HG03045 (cell line): Measurements from ENCODE around the gene CCDC182.

ENCODE experiments used
- ATAC-seq: cut with Tn5 transposase; IDR thresholded peaks from one replicate; pipeline ENCODE4 v1.9.1; 2021; ENCODE audit warnings: mild to moderate bottlenecking, moderate library complexity; ENCODE audit not compliant: unreplicated experiment

CCDC182 gene

GRCh38 chr17:57745242-57745641 lies at the start of gene CCDC182:
Gene CCDC182, minus strand, starts transcription at chr17:57745299. Its CDS starts 27 bp downstream, at chr17:57745272.
- no peak for ATAC-seq

DNA sequence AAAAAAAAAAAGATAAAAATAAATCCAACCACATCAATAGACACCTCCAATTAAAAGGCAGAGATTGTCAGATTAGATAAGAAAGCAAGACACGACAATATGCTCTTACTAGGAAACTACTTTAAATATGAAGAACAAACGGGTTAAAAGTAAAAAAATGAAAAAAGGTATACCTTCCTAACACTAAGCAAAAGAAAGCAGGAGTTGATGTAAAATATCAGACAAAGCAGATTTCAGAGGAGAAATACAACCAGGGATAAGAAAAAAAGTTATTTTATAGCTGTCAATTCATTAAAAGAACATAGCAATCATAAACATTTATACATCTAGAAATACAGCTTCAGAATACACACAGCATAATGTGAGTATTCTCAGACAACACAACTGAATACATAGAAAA lies 49.7 kb upstream of the CCDC182 start:
- no peak for ATAC-seq

DNA sequence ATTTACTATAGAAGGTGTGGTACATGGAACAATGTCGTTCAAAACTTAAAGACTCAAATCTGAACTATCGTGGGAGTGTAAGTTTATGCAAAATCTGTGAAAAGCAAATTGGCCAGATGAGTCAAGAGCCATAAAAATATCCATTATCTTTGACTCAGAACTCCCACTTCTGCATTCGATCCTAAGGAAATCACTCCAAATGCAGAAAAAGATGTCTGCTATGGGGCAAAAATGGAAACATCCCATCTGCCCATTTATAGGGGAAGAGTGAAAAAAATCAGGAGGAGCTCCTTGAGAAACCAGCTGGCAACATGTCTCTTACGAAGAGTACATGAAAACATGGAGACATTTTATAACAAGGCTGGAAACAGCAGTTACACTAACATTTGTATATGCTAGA lies 43.6 kb upstream of the CCDC182 start:
- no peak for ATAC-seq

DNA sequence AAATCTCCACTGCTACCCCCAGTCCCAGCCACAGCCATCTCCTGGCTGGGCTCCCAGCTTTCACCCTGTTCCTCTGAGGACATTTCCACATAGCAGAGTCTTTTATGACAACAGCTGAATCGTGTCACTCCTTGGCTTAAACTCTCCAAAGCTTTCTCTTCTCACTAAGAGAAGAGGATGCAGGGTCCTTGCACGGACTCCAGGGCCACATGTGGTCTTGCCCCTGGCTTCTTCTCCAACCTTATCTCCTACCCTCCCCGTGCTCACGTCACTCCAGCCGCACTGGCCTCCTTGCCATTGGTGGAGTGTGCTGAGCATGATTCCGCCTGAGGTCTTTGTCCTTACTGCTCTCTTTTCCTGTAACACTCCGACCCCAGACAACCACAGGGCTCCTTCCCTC lies 39.9 kb upstream of the CCDC182 start:
- no peak for ATAC-seq

DNA sequence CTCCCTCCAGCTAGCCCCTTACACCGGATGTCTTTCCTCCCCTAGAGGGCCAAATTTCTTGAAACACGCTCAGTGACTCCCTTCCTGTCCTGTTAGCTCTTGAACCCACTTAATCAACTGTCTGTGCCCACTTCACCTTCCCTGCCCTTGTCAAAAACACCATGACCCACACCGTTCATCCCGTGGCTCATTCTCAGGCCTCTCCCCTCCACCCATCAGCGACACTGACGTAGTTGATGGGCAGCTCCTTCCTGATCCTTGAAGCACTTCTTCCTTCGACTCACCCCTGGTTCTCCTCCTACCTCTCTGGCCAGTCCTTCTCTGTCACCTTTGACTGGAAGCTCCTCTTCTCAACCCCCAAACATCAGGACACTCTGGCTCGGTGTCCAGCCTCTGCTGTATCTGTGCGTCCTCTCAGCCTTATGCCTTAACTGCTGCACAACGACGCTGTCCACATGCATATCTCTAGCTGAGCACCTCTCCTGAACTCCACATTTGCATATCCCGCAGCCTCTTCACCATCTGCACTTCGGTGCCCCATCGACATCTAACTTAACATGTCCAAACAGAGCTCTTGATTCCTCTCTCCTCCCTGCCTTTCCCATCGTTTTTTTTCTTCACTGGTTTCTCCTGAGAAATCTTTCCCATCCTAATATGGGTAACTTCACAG lies 39.3 kb upstream of the CCDC182 start:
- no peak for ATAC-seq

GRCh38 chr17:57783338-57783742 lies 38.2 kb upstream of the CCDC182 start:
- no peak for ATAC-seq

DNA sequence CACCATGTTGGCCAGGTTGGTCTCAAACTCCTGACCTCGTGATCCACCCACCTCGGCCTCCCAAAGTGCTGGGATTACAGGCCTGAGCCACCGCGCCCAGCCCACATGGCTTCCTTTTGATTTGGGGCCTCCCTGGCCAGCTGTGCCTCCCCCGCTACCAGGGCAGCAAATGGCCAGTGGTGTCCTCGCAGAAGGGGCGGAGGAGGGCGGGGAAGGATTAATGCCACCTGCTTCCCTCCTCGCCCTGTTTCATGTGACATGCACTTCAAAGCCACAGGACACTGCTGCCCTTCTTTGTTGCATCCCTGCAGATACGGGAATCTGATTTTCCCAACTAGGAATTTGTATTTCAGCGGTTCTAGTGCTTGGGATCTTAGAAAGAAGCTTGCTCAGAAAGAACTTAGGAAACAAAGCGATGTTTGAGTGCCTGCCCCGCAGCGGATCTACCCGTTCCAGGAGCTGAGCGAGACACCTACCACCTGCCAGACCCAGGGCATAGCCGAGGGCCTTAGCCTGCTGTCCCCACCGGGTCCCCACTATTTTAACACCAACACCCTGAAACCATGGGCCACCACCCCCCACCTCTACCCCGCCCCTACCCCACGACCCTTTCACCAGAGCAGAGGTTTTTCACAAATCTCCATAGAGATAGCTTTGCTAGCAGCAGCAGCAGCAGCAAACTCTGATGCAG lies 37.7 kb upstream of the CCDC182 start:
- ATAC-seq, result no peak

DNA sequence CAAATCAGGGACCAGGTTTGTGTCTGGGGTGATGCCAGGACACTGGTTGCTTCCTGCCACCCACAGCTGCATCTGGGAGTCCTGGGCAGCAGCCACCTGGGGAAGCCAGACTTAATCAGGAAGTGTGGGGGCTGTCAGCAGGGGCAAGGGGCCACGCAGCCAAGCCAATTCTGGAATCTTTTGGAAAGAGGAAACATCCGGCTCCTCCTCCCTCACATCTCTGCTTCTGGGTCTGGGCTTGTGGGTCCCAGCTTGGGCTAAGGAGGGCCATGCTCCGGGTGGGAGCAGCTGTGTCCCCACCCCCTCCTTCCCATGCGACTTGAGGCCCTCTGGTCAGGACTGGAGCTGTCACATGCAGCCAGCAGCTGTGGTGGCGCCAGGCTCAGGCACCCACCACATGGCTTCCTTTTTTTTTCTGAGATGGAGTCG lies 37.0 kb upstream of the CCDC182 start:
- ATAC-seq, result no peak

- no peak for ATAC-seq
These were observed 36.4 kb upstream of the CCDC182 start for GRCh38 chr17:57781386-57782061.

DNA sequence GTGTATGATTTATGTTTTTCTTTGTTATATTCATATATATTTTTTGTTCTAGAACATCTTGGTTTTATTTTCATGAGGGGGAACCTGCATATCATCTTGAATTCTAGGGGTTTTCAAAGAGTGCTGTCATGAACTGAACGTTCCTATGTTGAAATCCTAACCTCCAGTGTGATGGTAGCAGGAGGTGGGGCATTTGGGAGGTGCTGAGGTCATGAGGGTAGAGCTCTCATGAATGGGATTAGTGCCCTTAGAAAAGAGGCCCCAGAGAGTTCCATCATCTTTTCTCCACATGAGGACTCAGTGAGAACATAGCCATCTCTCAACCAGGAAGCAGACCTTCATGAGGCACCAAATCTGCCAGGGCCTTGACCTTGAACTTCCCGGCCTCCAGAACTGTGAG lies 34.6 kb upstream of the CCDC182 start:
- no peak for ATAC-seq

- ATAC-seq, result no peak
These were observed 33.2 kb upstream of the CCDC182 start for GRCh38 chr17:57778306-57778705.

- no peak for ATAC-seq
These were observed 31.3 kb upstream of the CCDC182 start for GRCh38 chr17:57776366-57776765.

GRCh38 chr17:57774872-57775271 lies 29.8 kb upstream of the CCDC182 start:
- ATAC-seq, result no peak

GRCh38 chr17:57773557-57773956 lies 28.5 kb upstream of the CCDC182 start:
- ATAC-seq, result no peak

- no peak for ATAC-seq
These were observed 27.7 kb upstream of the CCDC182 start for GRCh38 chr17:57772774-57773173.

GRCh38 chr17:57767561-57767960 lies 22.5 kb upstream of the CCDC182 start:
- ATAC-seq, result no peak

DNA sequence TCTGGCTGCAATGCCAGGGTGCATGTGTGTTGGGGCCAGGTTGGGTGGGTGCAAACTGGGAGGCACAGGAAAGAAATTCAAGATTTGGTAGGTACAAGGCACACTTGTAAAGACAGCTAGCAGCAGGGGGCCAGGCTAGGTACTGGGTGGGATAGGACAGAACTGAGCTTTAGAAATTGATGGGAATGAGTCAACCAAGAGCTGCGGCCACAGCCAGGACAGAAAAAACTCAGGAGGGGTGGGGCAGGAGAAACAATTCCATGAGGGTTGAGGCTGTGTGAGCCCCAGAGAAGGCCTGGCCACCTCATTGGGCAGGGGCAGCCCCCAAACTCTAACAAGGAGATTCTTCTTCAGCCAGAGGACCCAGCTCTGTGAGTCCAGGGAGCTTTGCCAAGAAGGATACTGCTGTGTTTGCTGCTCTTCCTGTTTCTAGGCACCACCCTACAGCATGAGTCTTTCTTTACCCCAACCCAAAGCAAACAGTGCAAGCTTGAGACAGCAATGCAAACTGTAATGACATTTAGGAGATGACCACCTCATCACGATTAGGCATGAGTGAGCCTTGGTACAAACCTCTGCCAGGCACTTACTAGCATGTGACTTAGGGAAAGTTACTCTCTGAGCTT lies 21.3 kb upstream of the CCDC182 start:
- ATAC-seq, result no peak

DNA sequence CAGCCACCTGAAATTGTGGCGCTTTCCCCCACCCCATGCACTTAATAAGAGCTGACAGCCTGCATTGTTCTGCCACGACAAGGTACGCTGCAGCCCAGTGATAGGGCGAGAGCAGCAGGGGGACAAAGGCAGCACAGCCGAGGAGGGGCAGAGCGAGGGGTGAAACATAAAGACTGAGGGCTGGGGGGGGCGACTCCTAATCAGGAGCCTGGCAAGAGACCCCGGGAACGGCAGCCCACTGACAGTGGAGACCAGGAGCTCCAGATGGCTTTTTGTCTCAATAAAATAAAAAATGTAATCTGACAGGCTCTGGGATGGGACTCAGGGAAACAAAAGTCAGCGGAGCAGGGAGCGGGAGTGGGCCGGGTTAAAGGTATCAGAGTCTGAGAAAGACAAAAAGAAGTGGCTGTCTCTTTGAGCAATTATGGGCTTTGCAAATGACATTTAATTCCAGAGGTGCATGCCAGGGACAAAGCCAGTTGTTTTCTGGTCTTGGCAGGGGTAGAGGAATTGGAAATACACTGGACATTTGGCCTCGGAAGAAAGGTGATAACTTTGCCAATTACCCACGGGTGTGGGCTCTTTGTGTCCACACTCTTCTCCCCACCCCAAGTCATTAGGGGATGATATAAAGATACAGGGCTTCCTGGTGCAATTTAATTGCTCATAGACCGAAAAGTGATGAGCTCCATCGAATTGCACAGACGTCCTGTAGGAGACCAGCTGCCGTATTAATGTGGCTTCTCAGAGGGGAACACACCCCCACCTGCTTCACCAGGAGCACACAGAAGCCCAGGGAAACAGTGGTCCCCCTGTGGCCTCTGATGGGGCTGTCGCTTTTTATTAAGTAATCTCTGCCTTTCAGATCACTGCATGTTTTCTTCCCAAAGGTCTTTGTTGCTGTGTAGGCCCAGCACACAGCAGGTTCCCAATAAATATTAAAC lies 17.6 kb upstream of the CCDC182 start:
- no peak for ATAC-seq

DNA sequence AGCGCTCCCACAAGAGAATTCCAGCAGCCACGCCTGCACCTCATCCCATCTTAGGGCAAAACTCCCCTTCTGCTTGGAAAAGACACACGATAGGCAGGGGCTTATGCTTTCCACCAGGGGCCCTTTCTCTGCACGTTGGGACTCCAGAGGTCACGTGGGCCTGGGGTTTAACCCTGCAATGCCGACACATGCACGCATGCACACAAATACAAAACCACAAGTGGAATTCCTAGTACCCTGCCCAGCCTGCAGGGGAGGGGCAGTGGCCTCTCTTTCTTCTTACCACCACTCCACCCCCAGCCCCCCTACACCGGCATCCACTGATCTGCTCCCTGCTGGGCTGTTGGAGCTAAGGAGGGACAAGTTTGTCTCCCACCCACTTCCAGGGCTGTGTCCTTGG lies 16.8 kb upstream of the CCDC182 start:
- no peak for ATAC-seq

DNA sequence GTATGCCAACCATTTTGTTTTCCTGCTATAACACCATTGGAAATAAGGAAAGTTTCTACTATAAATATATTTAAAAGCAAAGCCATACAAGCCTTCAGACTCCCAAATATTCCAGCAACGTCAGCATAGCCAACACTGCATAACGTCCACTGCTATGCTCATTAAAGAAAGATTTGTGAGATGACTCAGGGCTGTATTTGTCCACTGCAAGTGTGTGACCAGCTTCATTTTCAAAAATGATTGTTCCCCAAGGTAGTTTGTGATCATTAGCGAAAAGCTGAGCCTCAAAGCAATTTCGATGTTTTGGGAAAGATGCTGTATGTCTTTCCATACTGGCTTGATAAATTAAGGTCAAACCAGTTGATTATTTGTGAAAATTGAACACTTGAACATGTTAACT lies 14.9 kb upstream of the CCDC182 start:
- ATAC-seq, result no peak

DNA sequence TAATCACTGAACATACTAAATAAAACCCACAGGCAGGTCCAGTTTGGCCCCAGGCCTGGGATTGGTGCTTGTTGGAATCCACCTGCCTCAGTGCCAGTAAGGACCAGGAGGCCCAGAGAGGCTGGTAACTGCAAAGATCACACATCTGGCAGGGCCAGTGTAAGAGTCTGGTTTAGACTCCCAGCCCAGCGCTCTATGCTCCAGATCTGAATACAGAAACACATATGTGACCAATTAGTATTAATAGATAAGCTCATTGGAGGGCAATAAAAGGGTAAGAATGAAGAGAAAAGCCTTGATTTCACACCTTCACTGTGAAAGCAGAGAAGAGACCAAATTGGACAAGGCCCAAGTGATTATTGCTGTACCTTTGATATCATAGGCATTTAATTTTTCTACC lies 13.6 kb upstream of the CCDC182 start:
- ATAC-seq, result no peak
